HUES6 (cell line): ENCODE measurements around the gene PTGES2.
A peak's percentile ranks its signal among the peaks of the same experiment; 100 is the strongest.

ENCODE experiments used
- H3K27ac ChIP-seq: 2 replicates; pipeline ENCODE4 v1.7.0; 2013; ENCODE audit warnings: low read depth, mild to moderate bottlenecking, low read length, inconsistent platforms
- H3K27me3 ChIP-seq: 2 replicates; pipeline ENCODE4 v1.6.1; 2013; ENCODE audit warnings: low read length; ENCODE audit not compliant: control insufficient read depth, insufficient read depth
- H3K36me3 ChIP-seq: 2 replicates; pipeline ENCODE4 v1.6.1; 2013; ENCODE audit warnings: low read length; ENCODE audit not compliant: control insufficient read depth, insufficient read depth
- H3K4me1 ChIP-seq: 2 replicates; pipeline ENCODE4 v1.6.1; 2013; ENCODE audit warnings: low read length; ENCODE audit not compliant: control insufficient read depth, insufficient read depth
- H3K4me3 ChIP-seq: 2 replicates; pipeline ENCODE4 v1.5.1; 2013; ENCODE audit warnings: low read depth, low read length
- H3K9ac ChIP-seq: one replicate; pipeline ENCODE4 v1.6.1; 2013; ENCODE audit warnings: mild to moderate bottlenecking, low read length
- H3K9me3 ChIP-seq: 2 replicates; pipeline ENCODE4 v1.6.1; 2013; ENCODE audit warnings: low read depth, low read length; ENCODE audit not compliant: control insufficient read depth, insufficient read depth

PTGES2 gene

DNA sequence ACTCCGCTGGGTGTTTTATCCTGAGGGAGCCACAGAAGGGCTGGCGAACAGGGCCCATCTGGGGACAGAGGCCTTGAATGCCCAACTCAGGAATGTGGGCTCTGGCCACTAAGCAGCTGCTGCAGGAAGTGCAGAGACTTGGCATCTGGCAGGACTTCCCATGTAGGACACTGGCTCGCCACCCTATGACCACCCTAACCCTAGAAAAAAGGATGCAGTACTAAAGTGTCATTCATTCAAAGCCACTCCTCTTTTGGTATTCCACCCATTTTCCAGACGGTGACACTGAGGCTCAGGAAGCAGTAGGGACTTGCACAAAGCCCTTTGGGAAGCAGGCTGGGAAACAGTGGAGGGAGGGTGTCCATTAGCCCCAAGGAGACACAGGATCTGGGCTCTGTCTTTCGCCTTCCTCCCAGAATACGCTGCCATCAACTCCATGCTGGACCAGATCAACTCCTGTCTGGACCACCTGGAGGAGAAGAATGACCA lies 35.5 kb upstream of the PTGES2 start:
- Histone ChIP-seq H3K36me3 (peaks cover 53% of the 10 kb centered on the region), H3K9ac (no peak overlapping the region), H3K27ac (no peak overlapping the region), H3K4me1 (peaks cover 11% of the 10 kb centered on the region), H3K9me3 (no peaks in the 10 kb centered on the region), H3K27me3 (no peaks in the 10 kb centered on the region), H3K4me3 (no peak overlapping the region)

GRCh38 chr9:128162215-128163026 lies 34.9 kb upstream of the PTGES2 start:
- Histone ChIP-seq H3K4me3 (no peak overlapping the region), H3K27ac (no peak overlapping the region), H3K9ac (no peak overlapping the region), H3K27me3 (no peaks in the 10 kb centered on the region), H3K9me3 (no peaks in the 10 kb centered on the region), H3K4me1 (peaks cover 11% of the 10 kb centered on the region), H3K36me3 (peaks cover 46% of the 10 kb centered on the region)

DNA sequence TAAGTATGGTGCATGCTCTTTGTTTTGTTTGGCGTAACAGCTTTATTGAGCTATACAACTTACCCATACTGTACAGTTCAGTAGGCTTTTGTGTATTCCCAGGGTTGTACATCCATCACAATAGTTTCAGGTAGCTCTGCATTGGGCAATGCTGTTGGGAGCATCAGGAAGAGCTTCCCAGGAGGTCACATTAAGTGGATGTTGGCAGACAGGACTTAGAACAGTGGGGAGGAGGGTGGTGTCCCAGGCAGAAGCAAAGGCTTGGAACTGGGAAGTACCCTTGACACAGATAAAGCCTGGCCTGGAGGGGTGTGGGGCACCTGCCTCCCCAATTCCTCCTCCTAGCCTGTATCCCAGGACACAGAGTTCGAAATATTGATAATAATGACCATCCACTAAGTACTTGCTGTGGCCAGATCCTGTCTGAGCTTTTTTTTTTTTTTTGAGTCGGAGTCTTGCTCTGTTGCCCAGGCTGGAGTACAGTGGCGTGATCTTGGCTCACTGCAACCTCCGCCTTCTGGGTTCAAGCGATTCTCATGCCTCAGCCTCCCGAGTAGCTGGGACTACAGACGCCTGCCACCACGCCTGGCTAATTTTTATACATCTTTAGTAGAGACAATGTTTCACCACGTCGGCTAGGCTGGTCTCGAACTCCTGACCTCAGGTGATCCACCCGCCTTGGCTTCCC lies 33.8 kb upstream of the PTGES2 start:
- Histone ChIP-seq H3K27me3 (no peaks in the 10 kb centered on the region), H3K9me3 (no peaks in the 10 kb centered on the region), H3K9ac (no peak overlapping the region), H3K36me3 (peaks cover 36% of the 10 kb centered on the region), H3K4me1 (peaks cover 11% of the 10 kb centered on the region), H3K4me3 (peak overlapping the region; percentile 89), H3K27ac (no peak overlapping the region)

DNA sequence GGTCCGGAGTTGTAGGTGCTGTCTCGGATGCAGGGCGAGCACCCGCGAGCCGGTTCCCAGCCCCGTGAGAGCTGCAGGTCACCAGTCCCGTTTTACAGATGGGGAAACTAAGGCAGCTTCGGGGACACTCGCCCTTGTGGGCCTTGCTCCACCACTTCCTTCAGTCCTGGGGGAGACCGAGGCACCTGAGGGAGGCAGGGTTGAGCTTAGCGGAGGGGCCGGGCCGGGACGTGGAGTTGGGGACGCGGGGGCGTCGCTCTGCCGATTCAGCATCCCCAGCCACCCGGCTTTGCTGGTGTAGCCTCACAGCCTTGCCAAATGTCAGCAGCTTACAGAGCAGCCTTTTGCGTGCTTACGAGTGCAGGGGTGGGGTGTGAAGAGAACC lies 33.1 kb upstream of the PTGES2 start:
- Histone ChIP-seq H3K27ac (peak overlapping the region; percentile 30; the same call in 1 of the 2 replicates), H3K36me3 (peaks cover 28% of the 10 kb centered on the region), H3K4me1 (peaks cover 11% of the 10 kb centered on the region), H3K4me3 (peak overlapping the region; percentile 89), H3K9me3 (no peaks in the 10 kb centered on the region), H3K27me3 (no peaks in the 10 kb centered on the region), H3K9ac (peak overlapping the region; percentile 82)

GRCh38 chr9:128159784-128160602 lies 32.5 kb upstream of the PTGES2 start, which contains the start of gene BBLN:
BBLN (plus strand) TSS chr9:128160265; CDS start chr9:128160408, 143 bp downstream.
- no peaks in the 10 kb centered on the region for H3K9me3 ChIP-seq
- H3K9ac ChIP-seq, result peak within 1 kb of the TSS; percentile 83
- peak within 1 kb of the TSS; percentile 70 for H3K27ac ChIP-seq

DNA sequence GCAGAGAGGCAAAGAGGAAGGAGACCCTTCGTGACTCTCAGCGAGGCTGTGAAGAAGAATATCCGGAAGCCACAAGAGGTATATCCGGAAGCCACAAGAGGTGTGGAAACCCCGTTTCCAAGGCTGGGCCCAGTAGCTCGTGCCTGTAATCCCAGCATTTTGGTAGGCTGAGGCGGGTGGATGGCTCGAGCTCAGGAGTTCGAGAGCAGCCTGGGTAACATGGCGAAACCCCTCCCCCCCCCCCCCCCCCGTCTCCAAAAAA lies 31.9 kb upstream of the PTGES2 start:
- peak overlapping the region; percentile 54 for H3K4me3 ChIP-seq
- peak overlapping the region; percentile 83 for H3K9ac ChIP-seq
- H3K27me3 ChIP-seq, result no peaks in the 10 kb centered on the region
- H3K36me3 ChIP-seq, result peaks cover 26% of the 10 kb centered on the region
- H3K27ac ChIP-seq, result peak overlapping the region; percentile 70
- peaks cover 12% of the 10 kb centered on the region for H3K4me1 ChIP-seq
- H3K9me3 ChIP-seq, result no peaks in the 10 kb centered on the region

More at GRCh38 chr9:128159784-128160602, 32.5 kb upstream of the PTGES2 start, which contains the start of gene BBLN:
- H3K36me3 ChIP-seq, result peaks cover 28% of the 10 kb centered on the region
- no peaks in the 10 kb centered on the region for H3K27me3 ChIP-seq
- H3K4me3 ChIP-seq, result peak within 1 kb of the TSS; percentile 89
- peaks cover 11% of the 10 kb centered on the region for H3K4me1 ChIP-seq

- Histone ChIP-seq H3K27me3 (no peaks in the 10 kb centered on the region), H3K36me3 (no peaks in the 10 kb centered on the region), H3K4me3 (no peak overlapping the region), H3K27ac (no peak overlapping the region), H3K9me3 (no peaks in the 10 kb centered on the region), H3K4me1 (peaks cover 10% of the 10 kb centered on the region), H3K9ac (no peak overlapping the region)
Measured at GRCh38 chr9:128155736-128156500, 28.4 kb upstream of the PTGES2 start.

- H3K4me1 ChIP-seq, result peaks cover 5% of the 10 kb centered on the region
- H3K36me3 ChIP-seq, result no peaks in the 10 kb centered on the region
- H3K4me3 ChIP-seq, result no peak overlapping the region
- H3K9me3 ChIP-seq, result no peaks in the 10 kb centered on the region
- no peak overlapping the region for H3K9ac ChIP-seq
- H3K27ac ChIP-seq, result no peak overlapping the region
- H3K27me3 ChIP-seq, result no peaks in the 10 kb centered on the region
Measured at GRCh38 chr9:128153947-128154695, 26.6 kb upstream of the PTGES2 start.

- Histone ChIP-seq H3K4me1 (peaks cover 5% of the 10 kb centered on the region), H3K36me3 (no peaks in the 10 kb centered on the region), H3K9me3 (no peaks in the 10 kb centered on the region), H3K27me3 (no peaks in the 10 kb centered on the region), H3K9ac (no peak overlapping the region), H3K4me3 (no peak overlapping the region), H3K27ac (no peak overlapping the region)
Measured at GRCh38 chr9:128153060-128153946, 25.8 kb upstream of the PTGES2 start.
